GM12801 (cell line): Measurements from ENCODE around the gene SYT17.

Experiments used
- TF ChIP-seq, protein P1 (sequence below): IDR thresholded peaks from one replicate; pipeline ENCODE4 v1.5.1; 2011; ENCODE audit warnings: control low read depth; ENCODE audit not compliant: insufficient read length; ENCODE audit errors: extremely low read depth

The SYT17 gene

DNA sequence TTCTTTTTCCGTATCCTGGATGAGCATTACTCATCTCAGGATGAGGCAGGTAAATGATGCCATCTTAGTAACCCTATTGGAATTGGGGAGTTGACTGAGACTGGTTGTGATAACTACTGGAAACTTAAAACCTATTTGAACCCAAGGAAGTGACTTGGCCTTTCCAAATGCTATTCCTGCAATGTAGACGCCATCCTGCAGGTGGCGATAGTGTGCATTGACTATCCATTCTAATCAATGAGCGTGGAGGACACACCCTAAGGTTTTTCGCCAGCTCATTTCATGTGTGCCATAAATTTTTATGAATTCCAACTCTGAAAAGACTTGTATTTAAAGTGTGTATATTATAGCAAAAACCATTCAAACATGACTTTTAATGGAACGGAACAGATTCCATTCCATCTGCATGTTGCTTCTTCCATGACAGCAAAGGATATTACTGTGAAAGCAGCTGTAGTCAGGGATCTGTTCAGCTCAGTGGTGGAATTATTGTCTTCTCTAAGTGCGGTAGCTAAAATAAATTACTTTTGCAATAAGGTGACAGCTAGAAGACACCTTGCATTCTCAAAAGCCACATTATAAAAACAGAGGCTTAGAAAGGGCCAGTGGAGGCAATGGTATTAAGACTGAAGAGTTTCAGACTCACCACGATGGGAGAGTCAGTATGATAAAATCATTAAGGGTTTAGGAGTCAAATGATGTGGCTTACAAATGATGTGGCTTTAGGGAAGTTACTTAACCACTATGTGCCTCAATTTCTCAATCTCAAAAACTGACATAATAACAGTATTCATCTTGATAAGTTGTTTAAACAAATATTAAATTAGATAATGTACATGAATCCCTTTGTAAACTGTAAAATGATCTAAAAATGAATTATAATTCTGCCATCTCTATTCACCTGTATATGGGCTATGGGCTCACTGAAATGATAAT, 55.5 kb downstream of the SYT17 start:
- TF ChIP-seq, protein P1, sequence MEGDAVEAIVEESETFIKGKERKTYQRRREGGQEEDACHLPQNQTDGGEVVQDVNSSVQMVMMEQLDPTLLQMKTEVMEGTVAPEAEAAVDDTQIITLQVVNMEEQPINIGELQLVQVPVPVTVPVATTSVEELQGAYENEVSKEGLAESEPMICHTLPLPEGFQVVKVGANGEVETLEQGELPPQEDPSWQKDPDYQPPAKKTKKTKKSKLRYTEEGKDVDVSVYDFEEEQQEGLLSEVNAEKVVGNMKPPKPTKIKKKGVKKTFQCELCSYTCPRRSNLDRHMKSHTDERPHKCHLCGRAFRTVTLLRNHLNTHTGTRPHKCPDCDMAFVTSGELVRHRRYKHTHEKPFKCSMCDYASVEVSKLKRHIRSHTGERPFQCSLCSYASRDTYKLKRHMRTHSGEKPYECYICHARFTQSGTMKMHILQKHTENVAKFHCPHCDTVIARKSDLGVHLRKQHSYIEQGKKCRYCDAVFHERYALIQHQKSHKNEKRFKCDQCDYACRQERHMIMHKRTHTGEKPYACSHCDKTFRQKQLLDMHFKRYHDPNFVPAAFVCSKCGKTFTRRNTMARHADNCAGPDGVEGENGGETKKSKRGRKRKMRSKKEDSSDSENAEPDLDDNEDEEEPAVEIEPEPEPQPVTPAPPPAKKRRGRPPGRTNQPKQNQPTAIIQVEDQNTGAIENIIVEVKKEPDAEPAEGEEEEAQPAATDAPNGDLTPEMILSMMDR = no peak

DNA sequence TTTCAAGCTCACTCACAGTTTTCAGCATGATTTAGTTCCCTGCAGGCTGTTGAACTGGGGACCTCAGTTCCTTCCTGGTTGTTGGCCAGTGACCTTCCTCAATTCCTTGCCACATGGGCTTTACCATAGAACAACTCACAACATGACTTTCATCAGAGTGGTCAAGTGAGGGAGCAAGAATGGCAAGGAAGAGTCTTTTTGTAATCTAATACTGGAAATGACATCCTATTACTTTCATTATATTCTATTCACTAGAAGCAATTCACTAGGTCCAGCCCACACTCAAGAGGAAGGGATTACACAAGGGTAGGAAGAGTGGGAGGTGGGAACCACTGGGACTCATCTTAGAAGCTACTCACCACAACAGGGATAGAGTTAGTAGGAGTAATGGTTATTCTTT, 57.6 kb downstream of the SYT17 start:
- TF ChIP-seq, protein P1 = no peak

- TF ChIP-seq, protein P1 = no peak
Measured at GRCh38 chr16:19227643-19228042, 59.6 kb downstream of the SYT17 start.

GRCh38 chr16:19228052-19228451, 60.0 kb downstream of the SYT17 start:
- TF ChIP-seq, protein P1 = no peak

DNA sequence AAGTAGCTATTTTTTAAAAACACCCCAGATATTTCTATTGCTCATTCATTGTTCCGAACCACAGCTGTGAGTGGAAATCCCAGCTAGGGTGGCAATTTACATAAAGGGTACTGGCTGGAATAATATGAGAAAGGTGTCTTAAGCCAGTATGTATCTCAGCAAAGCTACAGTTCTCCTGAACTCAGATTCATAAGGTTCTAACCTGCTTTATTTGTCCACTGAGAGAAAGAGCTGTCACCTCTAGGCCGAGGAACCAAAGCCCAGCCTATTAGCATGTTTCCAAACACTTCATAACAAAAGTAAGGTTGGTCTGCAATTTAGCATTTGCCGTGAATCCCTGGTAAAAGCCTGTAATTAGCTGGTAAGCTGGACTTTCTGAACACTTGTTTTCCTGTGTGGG, 60.5 kb downstream of the SYT17 start:
- TF ChIP-seq, protein P1 = no peak

GRCh38 chr16:19230575-19230974, 62.5 kb downstream of the SYT17 start:
- TF ChIP-seq, protein P1 = no peak

DNA sequence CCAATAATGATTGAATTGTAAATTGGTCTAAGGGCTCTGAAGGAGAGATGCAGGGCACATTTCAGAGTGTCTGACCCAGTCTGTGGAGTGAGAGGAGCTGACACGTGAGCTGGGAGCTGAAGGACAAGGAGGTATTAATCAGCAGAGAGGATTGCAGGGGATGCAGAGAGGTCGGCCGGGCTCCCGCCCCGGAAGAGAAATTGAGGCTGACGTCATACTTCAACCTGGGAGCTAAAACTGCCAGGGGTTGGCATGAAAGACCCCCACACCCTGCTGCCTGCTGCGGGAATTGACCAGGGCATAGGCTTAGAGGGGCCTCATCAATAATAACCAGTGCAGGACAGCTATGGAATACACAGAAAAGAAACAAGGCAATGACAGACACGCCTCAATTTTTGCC, 63.8 kb downstream of the SYT17 start:
- TF ChIP-seq, protein P1 = no peak
